SK-N-SH treated with all-trans-retinoic acid at 6 μM for 48 hours (cell line): ENCODE measurements around the gene WNT9B.

Experiments
- ATAC-seq: fragments of 200-7000 bp; cut with Tn5 transposase; 3 replicates; pipeline ENCODE4 v1.9.1; 2020; ENCODE audit warnings: mild to moderate bottlenecking, moderate library complexity
- ARNTL ChIP-seq: fragments of 450-650 bp; formaldehyde crosslinking; IDR thresholded peaks from 2 replicates; pipeline ENCODE4 v1.5.0; 2020; ENCODE audit warnings: low read depth, mild to moderate bottlenecking, moderate library complexity, borderline replicate concordance
- BACH2 ChIP-seq: fragments of 250-450 bp; sonication (Bioruptor Pico); IDR thresholded peaks from 2 replicates; pipeline ENCODE4 v1.9.0; 2021; ENCODE audit warnings: mild to moderate bottlenecking, borderline replicate concordance
- CREB5 ChIP-seq: fragments of 250-450 bp; sonication (Bioruptor Pico); IDR thresholded peaks from 2 replicates; pipeline ENCODE4 v1.5.1; 2020; ENCODE audit warnings: low read depth, mild to moderate bottlenecking, moderate library complexity
- ESRRG ChIP-seq: fragments of 250-450 bp; sonication (Bioruptor Pico); IDR thresholded peaks from 2 replicates; pipeline ENCODE4 v1.6.1; 2021; ENCODE audit warnings: mild to moderate bottlenecking
- GLIS3 ChIP-seq: fragments of 250-450 bp; sonication (Bioruptor Pico); IDR thresholded peaks from 2 replicates; pipeline ENCODE4 v1.5.0; 2020; ENCODE audit warnings: mild to moderate bottlenecking, moderate library complexity
- ISL1 ChIP-seq: fragments of 250-450 bp; sonication (Bioruptor Pico); IDR thresholded peaks from 2 replicates; pipeline ENCODE4 v2.1.2; 2022; ENCODE audit warnings: mild to moderate bottlenecking, moderate library complexity
- PATZ1 ChIP-seq: fragments of 250-450 bp; sonication (Bioruptor Pico); IDR thresholded peaks from 2 replicates; pipeline ENCODE4 v1.8.0; 2020; ENCODE audit warnings: mild to moderate bottlenecking, moderate library complexity, borderline replicate concordance
- POU6F1 ChIP-seq: fragments of 250-450 bp; sonication (Bioruptor Pico); IDR thresholded peaks from 2 replicates; pipeline ENCODE4 v1.8.0; 2021; ENCODE audit warnings: low read depth, mild to moderate bottlenecking, moderate library complexity, borderline replicate concordance
- PPARA ChIP-seq: fragments of 250-450 bp; sonication (Bioruptor Pico); IDR thresholded peaks from 2 replicates; pipeline ENCODE4 v1.5.0; 2020; ENCODE audit warnings: mild to moderate bottlenecking, borderline replicate concordance
- RARB ChIP-seq: fragments of 250-450 bp; sonication (Bioruptor Pico); IDR thresholded peaks from 2 replicates; pipeline ENCODE4 v1.8.0; 2021; ENCODE audit warnings: mild to moderate bottlenecking, moderate library complexity
- SNAI2 ChIP-seq: fragments of 250-450 bp; sonication (Bioruptor Pico); IDR thresholded peaks from 2 replicates; pipeline ENCODE4 v1.5.0; 2020; ENCODE audit warnings: mild to moderate bottlenecking, moderate library complexity
- TCF4 ChIP-seq: fragments of 250-450 bp; sonication (Bioruptor Pico); IDR thresholded peaks from 2 replicates; pipeline ENCODE4 v1.8.0; 2021; ENCODE audit warnings: mild to moderate bottlenecking, moderate library complexity, borderline replicate concordance
- TSHZ2 ChIP-seq: fragments of 250-450 bp; sonication (Bioruptor Pico); IDR thresholded peaks from 2 replicates; pipeline ENCODE4 v1.5.0; 2020; ENCODE audit warnings: mild to moderate bottlenecking, moderate library complexity
- ZC3H10 ChIP-seq: fragments of 250-450 bp; sonication (Bioruptor Pico); IDR thresholded peaks from 2 replicates; pipeline ENCODE4 v1.5.1; 2021; ENCODE audit warnings: mild to moderate bottlenecking, moderate library complexity
- ZFP3 ChIP-seq: fragments of 250-450 bp; sonication (Bioruptor Pico); IDR thresholded peaks from 2 replicates; pipeline ENCODE4 v1.5.0; 2020; ENCODE audit warnings: mild to moderate bottlenecking, moderate library complexity
- ZFP30 ChIP-seq: fragments of 450-650 bp; formaldehyde crosslinking; IDR thresholded peaks from 2 replicates; pipeline ENCODE4 v1.5.0; 2022; ENCODE audit warnings: mild to moderate bottlenecking, moderate library complexity
- ZNF565 ChIP-seq: fragments of 450-650 bp; formaldehyde crosslinking; conservative IDR thresholded peaks from 2 replicates; pipeline ENCODE4 v1.5.0; 2020; ENCODE audit warnings: low read depth, mild to moderate bottlenecking, moderate library complexity
- ZNF70 ChIP-seq: fragments of 450-650 bp; formaldehyde crosslinking; IDR thresholded peaks from 2 replicates; pipeline ENCODE4 v1.5.0; 2020; ENCODE audit warnings: mild to moderate bottlenecking, moderate library complexity
- ZNF8 ChIP-seq: fragments of 450-650 bp; formaldehyde crosslinking; IDR thresholded peaks from 2 replicates; pipeline ENCODE4 v1.5.0; 2020; ENCODE audit warnings: mild to moderate bottlenecking, moderate library complexity

The WNT9B gene

GRCh38 chr17:46821482-46822387 lies 29.6 kb upstream of the WNT9B start:
- no peak for ATAC-seq
- TF ChIP-seq BACH2 (CRISPR knock-in tag) = no peak
- no peak for TF ChIP-seq ZFP3
- TF ChIP-seq ZFP30 (CRISPR knock-in tag) = no peak
- TF ChIP-seq POU6F1 (CRISPR knock-in tag) = no peak
- no peak for TF ChIP-seq ZNF565 (CRISPR knock-in tag)
- TF ChIP-seq PATZ1 (CRISPR knock-in tag) = no peak
- no peak for TF ChIP-seq SNAI2
- TF ChIP-seq TCF4 (CRISPR knock-in tag) = no peak
- no peak for TF ChIP-seq ZC3H10 (CRISPR knock-in tag)
- TF ChIP-seq ISL1 (CRISPR knock-in tag) = no peak
- no peak for TF ChIP-seq TSHZ2 (CRISPR knock-in tag)
- TF ChIP-seq ZNF70 (CRISPR knock-in tag) = no peak
- TF ChIP-seq GLIS3 (CRISPR knock-in tag) = no peak
- no peak for TF ChIP-seq RARB
- TF ChIP-seq ARNTL (CRISPR knock-in tag) = no peak
- no peak for TF ChIP-seq PPARA (CRISPR knock-in tag)
- TF ChIP-seq CREB5 = no peak

GRCh38 chr17:46822388-46822921 lies 28.9 kb upstream of the WNT9B start:
- TF ChIP-seq ESRRG (CRISPR knock-in tag) (no peak), TSHZ2 (CRISPR knock-in tag) (no peak), ZNF565 (CRISPR knock-in tag) (no peak), GLIS3 (CRISPR knock-in tag) (no peak), ZNF8 (no peak), SNAI2 (no peak), CREB5 (no peak), ZFP30 (CRISPR knock-in tag) (no peak)
- TF ChIP-seq, all 23 proteins: peak for 0
- no peak for ATAC-seq
